Fibroblast of gingiva (primary cell): ENCODE measurements around the gene HTR1D.
"Not testable (repeated sequence)": the region's sequence is repeated elsewhere in the genome, so short reads cannot be mapped to it uniquely, and the experiment has no call there.

Experiments used
- DNase-seq: peaks from one replicate; pipeline ENCODE4 v3.0.0-alpha.2; 2011; ENCODE audit warnings: low read depth

HTR1D gene

GRCh38 chr1:23217421-23218115 lies at the start of gene HTR1D:
Gene HTR1D (minus strand): TSS chr1:23217502. CDS start chr1:23194219, 23,283 bp downstream.
- DNase-seq: no peak

- DNase-seq: no peak
Measured at GRCh38 chr1:23263380-23263887, 46.1 kb upstream of the HTR1D start.

- DNase-seq: not testable (repeated sequence)
Measured at GRCh38 chr1:23258082-23258481, 40.8 kb upstream of the HTR1D start.

- not testable (repeated sequence) for DNase-seq
Measured at GRCh38 chr1:23257371-23257770, 40.1 kb upstream of the HTR1D start.

GRCh38 chr1:23254584-23254983 lies 37.3 kb upstream of the HTR1D start:
- no peak for DNase-seq

GRCh38 chr1:23251812-23252211 lies 34.5 kb upstream of the HTR1D start:
- no peak for DNase-seq

GRCh38 chr1:23249787-23250454 lies 32.6 kb upstream of the HTR1D start:
- peak; percentile 20 for DNase-seq

GRCh38 chr1:23247276-23247675 lies 30.0 kb upstream of the HTR1D start:
- DNase-seq: no peak

DNA sequence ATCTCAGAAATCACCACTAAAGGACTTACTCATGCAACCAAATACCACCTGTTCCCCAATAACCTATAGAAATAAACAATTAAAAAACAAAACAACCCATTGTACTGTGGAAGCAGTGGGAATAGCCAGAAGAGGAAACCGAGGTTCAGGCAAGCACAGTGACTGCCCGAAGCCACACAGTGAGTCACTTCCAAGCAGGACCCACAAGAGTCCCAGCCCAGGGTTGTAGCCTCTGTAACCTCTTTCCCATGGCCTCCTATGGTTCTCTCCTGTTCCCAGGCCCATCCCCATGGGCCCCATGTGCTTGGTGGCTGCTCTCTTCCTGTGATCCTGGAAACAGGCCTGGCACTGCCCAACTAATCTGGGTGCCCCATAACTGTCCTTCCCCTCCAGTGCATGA lies 29.0 kb upstream of the HTR1D start:
- no peak for DNase-seq

GRCh38 chr1:23244256-23244761 lies 27.0 kb upstream of the HTR1D start:
- no peak for DNase-seq

- DNase-seq: no peak
Measured at GRCh38 chr1:23242414-23242813, 25.1 kb upstream of the HTR1D start.

DNA sequence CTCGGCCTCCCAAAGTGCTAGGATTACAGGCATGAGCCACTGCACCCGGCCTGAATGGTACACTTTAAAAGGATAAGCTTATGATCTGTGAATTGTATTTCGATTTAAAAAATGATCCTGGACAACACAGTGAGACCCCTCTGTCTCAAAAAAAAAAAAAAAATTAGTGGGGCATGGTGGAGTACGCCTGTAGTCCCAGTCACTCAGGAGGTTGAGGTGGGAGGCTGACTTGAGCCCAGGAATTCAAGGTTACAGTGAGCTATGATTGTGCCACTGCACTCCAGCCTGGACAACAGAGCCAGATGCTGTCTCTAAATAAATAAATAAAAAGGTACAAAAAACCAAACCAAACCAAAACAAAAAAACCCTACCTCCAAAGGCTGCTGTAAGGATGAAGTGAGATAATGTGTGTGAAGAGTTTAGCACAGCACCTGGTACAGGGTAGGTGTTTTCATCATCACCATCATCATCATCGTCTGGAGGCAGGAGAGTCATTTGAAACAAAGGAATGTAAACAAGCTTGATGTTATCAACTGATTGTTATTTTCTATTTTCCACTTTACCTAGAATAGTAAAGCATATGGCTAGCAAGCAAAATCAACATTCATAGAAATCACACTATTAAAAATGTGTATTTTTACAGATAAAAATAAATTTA lies 22.5 kb upstream of the HTR1D start:
- DNase-seq: no peak

GRCh38 chr1:23238565-23238964 lies 21.3 kb upstream of the HTR1D start:
- DNase-seq: no peak

DNA sequence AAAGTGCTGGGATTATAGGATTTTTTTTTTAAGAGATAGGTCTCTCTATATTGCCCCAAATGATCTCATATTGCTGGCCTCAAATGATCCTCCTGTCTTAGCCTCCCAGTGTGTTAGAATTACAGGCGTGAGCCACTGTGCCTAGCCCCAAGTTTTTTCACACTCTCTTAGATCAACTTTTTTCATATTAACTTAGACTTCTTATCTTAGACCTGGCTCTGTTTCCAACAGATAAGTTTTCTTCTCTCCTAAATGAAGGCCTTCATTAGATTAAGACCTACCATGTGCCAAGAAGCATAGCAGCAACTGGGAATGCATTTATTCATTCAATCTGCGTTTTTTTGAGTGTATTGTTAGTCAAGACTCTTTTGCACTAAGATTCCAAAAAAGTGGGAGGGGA lies 20.2 kb upstream of the HTR1D start:
- no peak for DNase-seq

DNA sequence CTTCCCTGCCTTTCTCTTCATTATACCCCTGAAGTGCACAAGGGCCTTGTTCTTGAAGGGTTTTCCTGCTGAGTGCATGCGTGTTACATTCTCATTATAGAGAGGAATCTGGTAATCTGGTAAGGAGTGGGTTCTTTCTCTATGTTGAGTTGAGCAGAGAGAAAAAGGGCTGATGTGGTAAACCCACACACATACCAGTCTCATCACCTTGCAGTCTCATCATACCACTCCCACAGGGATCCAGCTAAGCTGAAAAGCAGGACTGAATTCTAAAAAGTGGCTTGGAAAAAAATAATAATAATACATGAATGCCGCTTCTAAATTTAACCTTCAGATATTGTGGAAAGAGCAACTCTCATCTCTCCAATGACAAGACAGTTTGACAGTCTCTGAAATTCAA lies 10.5 kb upstream of the HTR1D start:
- DNase-seq: no peak

DNA sequence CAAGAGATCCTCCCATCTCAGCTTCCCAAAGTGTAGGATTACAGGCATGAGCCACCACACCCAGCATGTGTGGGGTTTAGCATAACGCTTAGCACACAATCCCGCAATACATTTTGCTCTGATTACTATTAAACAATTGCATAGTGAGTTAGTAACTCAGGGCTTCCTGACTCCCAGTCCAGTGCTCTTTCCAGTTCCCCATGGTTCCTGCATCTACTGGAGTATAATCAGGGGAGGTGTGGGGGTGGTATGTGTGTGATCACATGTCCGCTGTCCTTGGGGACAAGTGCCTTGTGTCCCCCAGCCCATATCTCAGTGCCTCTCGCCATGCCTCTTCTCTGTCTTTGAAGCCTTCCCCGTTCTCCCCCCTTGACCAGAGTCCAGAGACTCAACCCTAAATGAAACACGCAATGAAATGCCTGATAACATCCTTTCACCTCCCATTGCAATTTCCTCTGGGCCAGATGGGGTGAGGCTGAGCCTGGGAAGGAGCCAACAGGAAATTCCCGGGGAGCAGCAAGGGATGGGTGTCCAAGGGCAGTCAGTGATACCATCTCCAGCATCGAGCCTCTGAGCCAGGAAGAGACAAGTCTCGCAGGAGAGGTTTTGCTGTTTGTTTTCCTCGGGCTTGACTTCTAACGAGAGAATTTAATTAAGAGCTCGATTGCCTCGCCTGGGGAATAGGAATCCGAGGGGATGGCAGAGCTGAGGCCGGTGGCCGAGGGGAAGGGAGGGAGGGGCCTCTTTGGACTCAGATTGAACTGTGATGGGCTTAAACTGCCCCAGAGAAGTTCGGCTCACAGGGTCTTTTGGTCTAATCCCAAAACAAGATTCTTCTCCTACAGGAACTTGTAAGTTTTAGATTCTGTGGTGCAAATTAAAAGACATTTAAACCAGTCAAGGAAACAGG lies 7.7 kb upstream of the HTR1D start:
- DNase-seq: peak; percentile 21

GRCh38 chr1:23223963-23224362 lies 6.7 kb upstream of the HTR1D start:
- not testable (repeated sequence) for DNase-seq

- DNase-seq: not testable (repeated sequence)
Measured at GRCh38 chr1:23223490-23223951, 6.2 kb upstream of the HTR1D start.

GRCh38 chr1:23222742-23223141 lies 5.4 kb upstream of the HTR1D start:
- DNase-seq: no peak

GRCh38 chr1:23222331-23222730 lies 5.0 kb upstream of the HTR1D start:
- DNase-seq: no peak

DNA sequence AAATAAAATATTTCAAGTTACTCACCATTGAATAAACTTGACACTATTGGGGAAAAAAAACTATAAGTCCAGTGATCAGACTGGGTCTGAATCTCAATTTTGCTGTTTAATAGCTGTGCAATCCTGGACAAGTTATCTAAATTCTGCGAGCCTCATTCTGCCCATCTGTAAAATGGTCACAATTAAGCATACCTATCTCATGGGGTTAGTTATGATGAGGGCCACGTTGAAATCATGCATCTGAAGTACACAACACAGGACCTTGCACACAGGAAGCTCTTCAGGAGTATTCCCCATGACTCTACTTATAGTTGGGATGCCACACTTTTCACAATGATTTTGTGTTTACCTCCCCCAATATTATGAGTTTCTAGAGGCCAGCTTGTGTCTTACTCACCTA lies 3.8 kb upstream of the HTR1D start:
- DNase-seq: no peak
